HEK293T (cell line): ENCODE results near the gene CCDC85B.
"Not testable (repeated sequence)": the region's sequence is repeated elsewhere in the genome, so short reads cannot be mapped to it uniquely, and the experiment has no call there.

Experiments used
- CTCF ChIA-PET: fragments of 350-600 bp; formaldehyde crosslinking; extraction: SDS; loops from one replicate; lab custom pipeline; 2021; ENCODE audit warnings: antibody characterized with exemption, inconsistent platforms; lab: Yijun Ruan, JAX
- POLR2A ChIA-PET: fragments of 350-600 bp; formaldehyde crosslinking; extraction: SDS; loops from one replicate; lab custom pipeline; 2020; ENCODE audit warnings: antibody characterized with exemption, inconsistent platforms; lab: Yijun Ruan, JAX
- DNase-seq: peaks from one replicate; pipeline ENCODE4 v3.0.0; 2012; ENCODE audit warnings: mixed read lengths; ENCODE audit errors: extremely low spot score
- ARNT ChIP-seq: fragments of 450-650 bp; IDR thresholded peaks from 2 replicates; pipeline ENCODE4 v1.6.1; 2017; ENCODE audit warnings: mild to moderate bottlenecking
- BHLHE40 ChIP-seq: fragments of 450-650 bp; IDR thresholded peaks from 2 replicates; pipeline ENCODE4 v1.6.1; 2016; ENCODE audit warnings: mild to moderate bottlenecking, moderate library complexity, borderline replicate concordance
- CTBP1 ChIP-seq: fragments of 450-650 bp; IDR thresholded peaks from 2 replicates; pipeline ENCODE4 v1.6.1; 2016; ENCODE audit warnings: borderline replicate concordance
- ELF4 ChIP-seq: fragments of 450-650 bp; IDR thresholded peaks from 2 replicates; pipeline ENCODE4 v1.6.1; 2017; ENCODE audit warnings: antibody characterized with exemption
- FOXA1 ChIP-seq: fragments of 450-650 bp; IDR thresholded peaks from 2 replicates; pipeline ENCODE4 v1.6.1; 2016; ENCODE audit warnings: mild to moderate bottlenecking
- FOXK2 ChIP-seq: fragments of 450-650 bp; IDR thresholded peaks from 2 replicates; pipeline ENCODE4 v1.6.1; 2016; ENCODE audit warnings: mild to moderate bottlenecking
- FOXM1 ChIP-seq: fragments of 450-650 bp; IDR thresholded peaks from 2 replicates; pipeline ENCODE4 v1.6.1; 2017; ENCODE audit warnings: mild to moderate bottlenecking, borderline replicate concordance
- HDGF ChIP-seq: fragments of 450-650 bp; IDR thresholded peaks from 2 replicates; pipeline ENCODE4 v1.6.1; 2017; ENCODE audit warnings: antibody characterized with exemption, borderline replicate concordance
- L3MBTL2 ChIP-seq: fragments of 450-650 bp; conservative IDR thresholded peaks from 2 replicates; pipeline ENCODE4 v1.6.1; 2016; ENCODE audit warnings: mild to moderate bottlenecking
- LEF1 ChIP-seq: fragments of 450-650 bp; IDR thresholded peaks from 2 replicates; pipeline ENCODE4 v1.6.1; 2017; ENCODE audit warnings: mild to moderate bottlenecking, borderline replicate concordance
- NFRKB ChIP-seq: fragments of 450-650 bp; IDR thresholded peaks from 2 replicates; pipeline ENCODE4 v1.6.1; 2016; ENCODE audit warnings: mild to moderate bottlenecking, moderate library complexity
- PKNOX1 ChIP-seq: fragments of 450-650 bp; IDR thresholded peaks from 2 replicates; pipeline ENCODE4 v1.6.1; 2016
- SP1 ChIP-seq: fragments of 450-650 bp; IDR thresholded peaks from 2 replicates; pipeline ENCODE4 v1.6.1; 2017
- SUZ12 ChIP-seq: fragments of 450-650 bp; IDR thresholded peaks from 2 replicates; pipeline ENCODE4 v1.6.1; 2016; ENCODE audit warnings: mild to moderate bottlenecking
- TARDBP ChIP-seq: fragments of 450-650 bp; IDR thresholded peaks from 2 replicates; pipeline ENCODE4 v1.6.1; 2016
- ZNF384 ChIP-seq: fragments of 450-650 bp; IDR thresholded peaks from 2 replicates; pipeline ENCODE4 v1.6.1; 2016

Gene CCDC85B

GRCh38 chr11:65886826-65887722 lies 3.4 kb upstream of the CCDC85B start:
- DNase-seq: no peak
- ChIA-PET CTCF (interaction anchor here (0.5 to 5.4 kb wide), 8 partner anchors 13 to 748 kb away, joined by 3 to 59 read pairs (median 5); partner anchors contain the start of genes FOSL1 and MUS81), POLR2A (interaction anchor here (0.9 to 12.4 kb wide), 5 partner anchors 13 to 175 kb away, joined by 4 to 289 read pairs (median 12); partner anchors contain the start of genes CFL1, EFEMP2, KAT5 and MUS81)
- no peak for TF ChIP-seq CTBP1
- no peak for TF ChIP-seq TARDBP
- TF ChIP-seq BHLHE40: no peak
- no peak for TF ChIP-seq ELF4
- TF ChIP-seq LEF1: no peak

DNA sequence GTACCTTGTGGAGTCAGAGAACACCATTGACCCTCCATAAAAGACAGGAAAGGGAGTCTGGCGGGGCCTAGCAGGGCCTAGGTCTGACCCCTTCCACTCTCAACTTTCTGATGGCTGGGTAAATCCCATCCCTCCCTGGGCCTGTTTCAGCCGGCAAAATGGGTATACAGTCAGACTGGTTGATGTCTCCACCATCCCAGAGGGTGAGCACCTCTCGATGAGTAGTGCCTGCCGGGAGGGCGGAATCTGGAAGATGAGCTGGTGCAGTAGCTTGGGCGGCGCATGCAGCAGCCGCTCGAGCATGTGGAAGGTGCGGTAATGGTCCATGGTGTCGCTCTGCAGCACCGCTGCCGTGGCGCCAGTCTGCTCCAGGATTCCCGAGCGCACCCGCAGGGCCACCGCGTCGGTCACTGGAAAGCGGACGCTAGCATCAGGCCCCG lies 2.7 kb upstream of the CCDC85B start:
- no peak for DNase-seq
- TF ChIP-seq SUZ12 (no peak), FOXM1 (no peak), PKNOX1 (no peak), TARDBP (no peak)
- POLR2A ChIA-PET: interaction anchor here (0.7 to 12.4 kb wide), 21 partner anchors 10 to 329 kb away, joined by 3 to 289 read pairs (median 7); partner anchors contain the start of genes BANF1, CFL1, EFEMP2 and EIF1AD
- CTCF ChIA-PET: interaction anchor here (0.6 to 5.4 kb wide), 21 partner anchors 9 to 396 kb away, joined by 3 to 59 read pairs (median 4); partner anchors contain the start of genes FOSL1 and MUS81

DNA sequence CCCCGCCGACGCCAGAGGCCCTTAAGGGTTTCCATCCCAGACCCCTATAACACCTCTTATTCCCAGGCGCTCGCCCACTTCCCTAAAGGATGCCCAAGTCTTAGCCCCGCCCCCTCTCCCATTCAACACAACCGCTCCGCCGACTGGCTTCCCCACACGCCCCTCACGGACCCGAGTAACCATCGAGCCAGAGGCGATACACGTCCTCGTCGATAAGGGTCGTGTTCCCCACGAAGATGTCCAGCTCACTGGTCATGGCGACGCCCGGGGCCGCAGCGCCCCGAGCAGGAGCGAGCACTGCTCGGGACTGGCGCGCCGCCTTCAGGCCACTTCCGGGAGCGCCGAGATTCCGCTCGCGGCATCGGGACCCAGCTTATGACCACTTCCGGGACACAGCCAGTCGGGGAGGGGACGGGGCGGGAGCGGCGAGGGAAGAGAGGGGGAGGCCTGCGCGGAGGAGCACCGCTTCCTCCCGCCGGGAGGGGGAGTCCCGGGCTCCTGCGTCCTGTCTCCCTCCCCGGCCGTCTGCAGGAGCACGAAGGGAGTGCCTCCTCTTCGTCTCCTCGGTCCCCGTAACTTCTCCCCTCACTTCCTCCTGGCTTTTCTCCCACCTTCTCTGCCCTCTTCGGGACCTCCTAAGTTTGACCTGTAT lies 2.2 kb upstream of the CCDC85B start, which contains the start of gene FIBP:
FIBP (minus strand) TSS at position 309 of the 652 bp plus-strand sequence; CDS start at position 256, 53 bp downstream.
- peak; percentile 93 for DNase-seq
- TF ChIP-seq CTBP1: no peak; the same call in 1 of the 2 replicates
- no peak for TF ChIP-seq FOXA1
- TF ChIP-seq BHLHE40: no peak
- TF ChIP-seq SUZ12: no peak
- TF ChIP-seq FOXM1: no peak
- peak; percentile 89 for TF ChIP-seq ELF4
- peak; percentile 86 for TF ChIP-seq L3MBTL2
- TF ChIP-seq ARNT: no peak
- TF ChIP-seq PKNOX1: no peak
- no peak for TF ChIP-seq FOXK2
- no peak for TF ChIP-seq NFRKB
- no peak for TF ChIP-seq LEF1
- TF ChIP-seq ZNF384: no peak
- TF ChIP-seq HDGF: 0 out of 2 replicates have a peak, but pooled peaks have one; percentile 47
- TF ChIP-seq SP1: no peak
- TF ChIP-seq TARDBP: no peak
- ChIA-PET POLR2A (interaction anchor here (0.6 to 12.4 kb wide), 27 partner anchors 8 to 329 kb away, joined by 3 to 289 read pairs (median 5); partner anchors contain the start of genes BANF1, CFL1, EFEMP2 and EIF1AD), CTCF (interaction anchor here (0.6 to 5.4 kb wide), 26 partner anchors 8 to 396 kb away, joined by 3 to 59 read pairs (median 4); partner anchors contain the start of genes FOSL1 and MUS81)

GRCh38 chr11:65891219-65892136 lies 1.0 kb downstream of the CCDC85B start:
- ChIA-PET POLR2A (interaction anchor here (0.6 to 12.4 kb wide), 25 partner anchors 9 to 276 kb away, joined by 3 to 289 read pairs (median 5); partner anchors contain the start of genes AP5B1, CFL1, EFEMP2 and FOSL1), CTCF (interaction anchor here (0.7 to 5.4 kb wide), 10 partner anchors 9 to 180 kb away, joined by 3 to 59 read pairs (median 4); partner anchors contain the start of genes FOSL1, KAT5 and MUS81)
- TF ChIP-seq FOXK2: no peak
- no peak for TF ChIP-seq NFRKB
- TF ChIP-seq ARNT: no peak
- TF ChIP-seq BHLHE40: no peak
- TF ChIP-seq ELF4: no peak
- TF ChIP-seq SUZ12: no peak
- TF ChIP-seq TARDBP: no peak
- no peak for TF ChIP-seq FOXA1
- no peak for DNase-seq

- ChIA-PET POLR2A (interaction anchor here (1.0 to 12.4 kb wide), 9 partner anchors 9 to 180 kb away, joined by 3 to 289 read pairs (median 35); partner anchors contain the start of genes CFL1, EFEMP2, FOSL1 and KAT5), CTCF (interaction anchor here (0.9 to 5.4 kb wide), 3 partner anchors 8 to 107 kb away, joined by 3 to 36 read pairs (median 3); partner anchors contain the start of gene FOSL1)
- DNase-seq: not testable (repeated sequence)
These were observed 1.7 kb downstream of the CCDC85B start for GRCh38 chr11:65892137-65892540.
